A549 treated with Hydrocortisone at 1 μM for 4 hours (cell line): ENCODE data around the gene VSIG10. TPM values are rescaled to one million over a fixed set of nuclear protein-coding genes. Genes with fewer than 3 reads are reported as not detected.

Source experiments
- total RNA-seq: library from RNA; stranded (reverse); fragments of 200-300 nt; extraction: Qiagen RNA extraction; gene quantifications from 5 replicates; pipeline ENCODE4 v1.2.3, GENCODE V29; 2022

Gene VSIG10, protein sequence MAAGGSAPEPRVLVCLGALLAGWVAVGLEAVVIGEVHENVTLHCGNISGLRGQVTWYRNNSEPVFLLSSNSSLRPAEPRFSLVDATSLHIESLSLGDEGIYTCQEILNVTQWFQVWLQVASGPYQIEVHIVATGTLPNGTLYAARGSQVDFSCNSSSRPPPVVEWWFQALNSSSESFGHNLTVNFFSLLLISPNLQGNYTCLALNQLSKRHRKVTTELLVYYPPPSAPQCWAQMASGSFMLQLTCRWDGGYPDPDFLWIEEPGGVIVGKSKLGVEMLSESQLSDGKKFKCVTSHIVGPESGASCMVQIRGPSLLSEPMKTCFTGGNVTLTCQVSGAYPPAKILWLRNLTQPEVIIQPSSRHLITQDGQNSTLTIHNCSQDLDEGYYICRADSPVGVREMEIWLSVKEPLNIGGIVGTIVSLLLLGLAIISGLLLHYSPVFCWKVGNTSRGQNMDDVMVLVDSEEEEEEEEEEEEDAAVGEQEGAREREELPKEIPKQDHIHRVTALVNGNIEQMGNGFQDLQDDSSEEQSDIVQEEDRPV
- 14.4 to 19.2 TPM (median 17.4 TPM) in 5 replicates for total RNA-seq

GRCh38 chr12:118103601-118104382, at the start of gene VSIG10:
VSIG10 (minus strand) TSS chr12:118104011; CDS start chr12:118103671, 340 bp downstream.

DNA sequence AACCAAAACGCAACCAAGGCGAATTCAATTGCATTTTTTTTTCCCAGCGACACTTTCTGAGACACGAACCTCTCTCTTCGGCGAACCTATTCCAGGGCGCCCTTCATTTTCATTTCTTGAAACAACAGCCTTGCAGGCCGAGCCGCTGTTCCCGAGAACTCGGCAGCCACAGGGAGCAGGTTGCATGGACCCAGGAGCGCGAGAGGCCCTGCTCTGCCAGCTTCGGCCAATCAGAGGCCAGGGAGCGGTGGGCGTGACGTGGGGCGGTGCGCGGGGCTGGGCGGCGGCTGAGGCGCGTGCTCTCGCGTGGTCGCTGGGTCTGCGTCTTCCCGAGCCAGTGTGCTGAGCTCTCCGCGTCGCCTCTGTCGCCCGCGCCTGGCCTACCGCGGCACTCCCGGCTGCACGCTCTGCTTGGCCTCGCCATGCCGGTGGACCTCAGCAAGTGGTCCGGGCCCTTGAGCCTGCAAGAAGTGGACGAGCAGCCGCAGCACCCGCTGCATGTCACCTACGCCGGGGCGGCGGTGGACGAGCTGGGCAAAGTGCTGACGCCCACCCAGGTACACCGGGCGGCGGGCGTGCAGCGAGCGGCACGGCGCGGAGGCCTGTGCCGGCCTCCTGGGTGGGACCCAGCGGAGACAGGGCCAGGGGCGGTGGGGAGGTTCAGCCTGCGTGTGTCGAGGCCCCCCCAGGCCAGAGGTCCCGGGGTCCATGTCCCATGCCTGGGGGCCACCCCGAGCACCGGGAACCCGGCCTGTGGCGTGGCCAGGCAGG, 32.2 kb upstream of the VSIG10 start, which contains the start of gene PEBP1:
Gene PEBP1 (plus strand): TSS at position 337 of the 771 bp plus-strand sequence. CDS start 86 bp downstream, at position 423.

DNA sequence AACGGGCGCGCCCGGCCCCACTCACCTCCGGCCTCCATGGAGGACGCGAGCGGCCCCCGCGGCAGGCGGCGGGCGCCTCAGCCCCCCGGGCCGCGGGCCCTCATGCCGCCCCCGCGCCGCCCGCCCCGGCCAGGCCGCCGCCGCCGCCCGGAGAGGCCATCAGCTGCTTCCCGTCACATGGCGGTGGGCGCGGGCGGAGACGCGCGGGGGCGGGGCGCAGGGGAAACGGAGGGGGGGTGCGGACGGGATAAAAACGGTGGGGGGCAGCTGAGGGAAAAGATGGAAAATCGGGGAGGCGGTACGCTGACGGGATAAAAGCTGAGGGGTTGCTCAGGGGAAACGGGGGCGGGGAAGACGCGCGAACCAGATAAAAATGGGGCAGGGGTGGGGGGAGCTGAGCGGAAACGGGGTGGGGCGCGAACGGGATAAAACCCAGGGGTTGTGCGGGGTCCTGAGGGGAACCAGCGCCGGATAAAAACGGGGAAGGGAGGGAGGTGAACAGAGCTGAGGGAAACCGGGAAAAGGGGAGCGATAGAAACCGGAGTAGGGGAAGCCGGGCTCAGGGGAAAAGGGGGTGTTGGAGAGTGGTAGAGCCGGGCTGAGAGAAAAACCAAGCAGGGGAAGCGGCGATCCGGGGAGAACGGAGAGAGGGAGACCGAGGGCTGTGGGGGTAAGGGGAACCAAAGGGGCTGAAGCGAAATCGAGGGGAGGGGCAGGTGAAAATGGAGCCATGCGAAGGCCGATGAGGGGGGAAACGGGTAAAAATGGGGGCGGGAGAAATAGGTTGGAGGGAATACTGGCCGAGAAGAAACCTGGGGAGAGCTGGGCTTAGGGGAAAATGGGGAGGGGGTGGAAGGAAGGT, 42.6 kb downstream of the VSIG10 start, which contains the start of gene WSB2:
Gene WSB2 (minus strand): TSS at position 169 of the 862 bp plus-strand sequence. CDS start 131 bp downstream, at position 38.

GRCh38 chr12:118016424-118017264, 87.2 kb downstream of the VSIG10 start, which contains the start of gene RFC5:
RFC5 (plus strand) TSS chr12:118016703; CDS start chr12:118016828, 125 bp downstream.

Other genes with a start within 250 kb of the VSIG10 start
- gene KSR2, start 135.0 kb downstream of the VSIG10 start, total RNA-seq: 0.55 to 0.75 TPM (median 0.59 TPM) in 5 replicates
- 35.8 to 45.2 TPM (median 40.1 TPM) in 5 replicates for gene RFC5, start 87.3 kb downstream of the VSIG10 start, total RNA-seq
- 60.0 to 69.5 TPM (median 62.3 TPM) in 5 replicates for gene WSB2, start 42.8 kb downstream of the VSIG10 start, total RNA-seq
- 245 to 292 TPM (median 280 TPM) in 5 replicates for gene PEBP1, start 32.1 kb upstream of the VSIG10 start, total RNA-seq